DND-41 (cell line): ENCODE results near the gene AKAP5.

ENCODE experiments used
- ATAC-seq: fragments of 200-7000 bp; cut with Tn5 transposase; 3 replicates; pipeline ENCODE4 v1.9.1; 2021; ENCODE audit warnings: low read depth; ENCODE audit not compliant: insufficient read depth
- DNase-seq: peaks from one replicate; pipeline ENCODE4 v3.0.0-alpha.2; 2020
- H2AFZ ChIP-seq: 2 replicates; pipeline ENCODE4 v1.6.0; 2012; ENCODE audit warnings: low read depth, low read length
- H3K27ac ChIP-seq: 2 replicates; pipeline ENCODE4 v1.5.1; 2012; ENCODE audit warnings: low read length, inconsistent platforms
- H3K27me3 ChIP-seq: fragments of 200-600 bp; sonication (generic); 2 replicates; pipeline ENCODE4 v1.6.0; 2012; ENCODE audit warnings: low read length, mild to moderate bottlenecking, inconsistent platforms; ENCODE audit not compliant: insufficient read depth, poor library complexity
- H3K36me3 ChIP-seq: 2 replicates; pipeline ENCODE4 v1.5.1; 2012; ENCODE audit warnings: low read length, inconsistent platforms; ENCODE audit not compliant: insufficient read depth
- H3K4me1 ChIP-seq: 2 replicates; pipeline ENCODE4 v1.5.1; 2012; ENCODE audit warnings: mild to moderate bottlenecking, low read length; ENCODE audit not compliant: insufficient read depth
- H3K4me2 ChIP-seq: 2 replicates; pipeline ENCODE4 v1.6.0; 2012; ENCODE audit warnings: mild to moderate bottlenecking, moderate library complexity, low read length, inconsistent platforms; ENCODE audit not compliant: insufficient read depth
- H3K4me3 ChIP-seq, 2 experiments: fragments of 200-600 bp in 1 of 2; shearing (Covaris generic) in 1 of 2; 2 replicates each; pipeline ENCODE4 v1.5.1; 2012 to 2016; ENCODE audit warnings: inconsistent platforms in 2 of 2, low read length in 2 of 2, mild to moderate bottlenecking in 2 of 2, low read depth in 1 of 2, moderate library complexity in 1 of 2
- H3K79me2 ChIP-seq: 2 replicates; pipeline ENCODE4 v1.6.0; 2012; ENCODE audit warnings: low read length, inconsistent platforms; ENCODE audit not compliant: insufficient read depth
- H3K9ac ChIP-seq: 2 replicates; pipeline ENCODE4 v1.6.0; 2012; ENCODE audit warnings: low read depth, mild to moderate bottlenecking, inconsistent platforms, low read length, moderate library complexity
- H3K9me3 ChIP-seq: 2 replicates; pipeline ENCODE4 v1.5.1; 2012; ENCODE audit warnings: low read length, moderate library complexity, mild to moderate bottlenecking, inconsistent platforms; ENCODE audit not compliant: insufficient read depth, severe bottlenecking
- H4K20me1 ChIP-seq: 2 replicates; pipeline ENCODE4 v1.6.0; 2012; ENCODE audit warnings: low read length; ENCODE audit not compliant: insufficient read depth
- EZH2 ChIP-seq: IDR thresholded peaks from 3 replicates; pipeline ENCODE4 v1.6.1; 2012; ENCODE audit warnings: borderline replicate concordance, low read depth, mild to moderate bottlenecking, moderate library complexity, low read length, inconsistent platforms; ENCODE audit not compliant: severe bottlenecking
- TF ChIP-seq, protein P1 (sequence below): IDR thresholded peaks from 2 replicates; pipeline ENCODE4 v1.5.1; 2012; ENCODE audit warnings: borderline replicate concordance, low read length, moderate library complexity, mild to moderate bottlenecking; ENCODE audit not compliant: poor library complexity, severe bottlenecking; ENCODE audit errors: extremely low read depth

AKAP5 gene, protein sequence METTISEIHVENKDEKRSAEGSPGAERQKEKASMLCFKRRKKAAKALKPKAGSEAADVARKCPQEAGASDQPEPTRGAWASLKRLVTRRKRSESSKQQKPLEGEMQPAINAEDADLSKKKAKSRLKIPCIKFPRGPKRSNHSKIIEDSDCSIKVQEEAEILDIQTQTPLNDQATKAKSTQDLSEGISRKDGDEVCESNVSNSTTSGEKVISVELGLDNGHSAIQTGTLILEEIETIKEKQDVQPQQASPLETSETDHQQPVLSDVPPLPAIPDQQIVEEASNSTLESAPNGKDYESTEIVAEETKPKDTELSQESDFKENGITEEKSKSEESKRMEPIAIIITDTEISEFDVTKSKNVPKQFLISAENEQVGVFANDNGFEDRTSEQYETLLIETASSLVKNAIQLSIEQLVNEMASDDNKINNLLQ

GRCh38 chr14:64465191-64465822, at the start of gene AKAP5:
AKAP5 (plus strand) TSS chr14:64465499; CDS start chr14:64468395, 2,896 bp downstream.
- H3K4me1 ChIP-seq, result peaks cover 24% of the 10 kb centered on the region
- H3K27ac ChIP-seq, result peak within 1 kb of the TSS; percentile 58
- peaks cover 13% of the 10 kb centered on the region for H4K20me1 ChIP-seq
- peaks cover 5% of the 10 kb centered on the region; the same call in 1 of the 2 replicates for H3K79me2 ChIP-seq
- no peaks in the 10 kb centered on the region for H3K27me3 ChIP-seq
- H3K36me3 ChIP-seq, result peaks cover 16% of the 10 kb centered on the region
- peak within 1 kb of the TSS; percentile 96 for H3K4me2 ChIP-seq
- H2AFZ ChIP-seq, result peak within 1 kb of the TSS; percentile 71
- no peaks in the 10 kb centered on the region for H3K9me3 ChIP-seq
- peak within 1 kb of the TSS; percentile 26 to 73 for H3K4me3 ChIP-seq
- TF ChIP-seq EZH2, result no peak
- TF ChIP-seq, protein P1, sequence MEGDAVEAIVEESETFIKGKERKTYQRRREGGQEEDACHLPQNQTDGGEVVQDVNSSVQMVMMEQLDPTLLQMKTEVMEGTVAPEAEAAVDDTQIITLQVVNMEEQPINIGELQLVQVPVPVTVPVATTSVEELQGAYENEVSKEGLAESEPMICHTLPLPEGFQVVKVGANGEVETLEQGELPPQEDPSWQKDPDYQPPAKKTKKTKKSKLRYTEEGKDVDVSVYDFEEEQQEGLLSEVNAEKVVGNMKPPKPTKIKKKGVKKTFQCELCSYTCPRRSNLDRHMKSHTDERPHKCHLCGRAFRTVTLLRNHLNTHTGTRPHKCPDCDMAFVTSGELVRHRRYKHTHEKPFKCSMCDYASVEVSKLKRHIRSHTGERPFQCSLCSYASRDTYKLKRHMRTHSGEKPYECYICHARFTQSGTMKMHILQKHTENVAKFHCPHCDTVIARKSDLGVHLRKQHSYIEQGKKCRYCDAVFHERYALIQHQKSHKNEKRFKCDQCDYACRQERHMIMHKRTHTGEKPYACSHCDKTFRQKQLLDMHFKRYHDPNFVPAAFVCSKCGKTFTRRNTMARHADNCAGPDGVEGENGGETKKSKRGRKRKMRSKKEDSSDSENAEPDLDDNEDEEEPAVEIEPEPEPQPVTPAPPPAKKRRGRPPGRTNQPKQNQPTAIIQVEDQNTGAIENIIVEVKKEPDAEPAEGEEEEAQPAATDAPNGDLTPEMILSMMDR, result peak; percentile 16
- H3K9ac ChIP-seq, result peak within 1 kb of the TSS; percentile 63
- DNase-seq (peak; percentile 87), ATAC-seq (peak; percentile 97)

DNA sequence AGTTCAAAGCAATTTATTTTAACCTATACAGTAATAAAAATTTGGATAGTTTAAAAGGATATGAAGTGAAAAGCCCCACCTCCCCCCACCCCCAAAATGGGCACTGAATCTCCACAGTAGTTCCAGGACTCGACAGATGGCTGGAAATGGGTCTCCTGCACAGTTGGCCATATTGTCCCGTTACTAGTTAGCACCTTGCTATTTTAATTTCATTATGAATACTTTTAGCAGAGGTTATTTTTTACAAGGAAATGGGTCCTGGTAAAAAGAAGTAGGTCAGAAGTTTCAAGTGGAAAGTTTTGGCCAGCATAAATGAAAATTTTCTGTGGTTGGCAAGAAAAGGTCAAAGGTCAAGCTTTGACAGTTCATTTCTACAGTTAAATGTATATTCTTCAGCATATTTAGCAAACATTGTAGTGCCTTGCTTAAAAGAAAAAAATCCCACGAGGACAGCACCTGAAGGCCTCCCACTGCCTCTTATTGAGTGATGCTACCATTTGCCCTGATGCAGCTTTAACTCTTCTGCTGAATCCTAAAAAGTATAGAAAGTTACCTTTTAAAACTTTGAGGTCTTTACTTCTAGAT, 48.9 kb upstream of the AKAP5 start:
- H2AFZ ChIP-seq, result no peak overlapping the region
- H4K20me1 ChIP-seq, result 0 out of 2 replicates have a peak, but pooled peaks cover 2% of the 10 kb centered on the region
- H3K36me3 ChIP-seq, result peaks cover 90% of the 10 kb centered on the region
- no peak for ATAC-seq
- H3K27ac ChIP-seq, result no peak overlapping the region
- no peak overlapping the region for H3K4me2 ChIP-seq
- no peaks in the 10 kb centered on the region for H3K4me1 ChIP-seq
- H3K9ac ChIP-seq, result no peak overlapping the region
- H3K79me2 ChIP-seq, result no peaks in the 10 kb centered on the region; the same call in 1 of the 2 replicates
- H3K9me3 ChIP-seq, result no peaks in the 10 kb centered on the region
- TF ChIP-seq, protein P1, result no peak
- TF ChIP-seq EZH2, result no peak
- no peak overlapping the region for H3K4me3 ChIP-seq
- H3K27me3 ChIP-seq, result no peaks in the 10 kb centered on the region
- DNase-seq, result no peak

GRCh38 chr14:64417055-64417770, 48.1 kb upstream of the AKAP5 start:
- H3K27me3 ChIP-seq, result no peaks in the 10 kb centered on the region
- H3K9ac ChIP-seq, result no peak overlapping the region
- 0 out of 2 replicates have a peak, but pooled peaks cover 2% of the 10 kb centered on the region for H4K20me1 ChIP-seq
- H3K27ac ChIP-seq, result no peak overlapping the region
- no peaks in the 10 kb centered on the region; the same call in 1 of the 2 replicates for H3K79me2 ChIP-seq
- no peaks in the 10 kb centered on the region for H3K4me1 ChIP-seq
- peaks cover 88% of the 10 kb centered on the region for H3K36me3 ChIP-seq
- no peak for TF ChIP-seq EZH2
- TF ChIP-seq, protein P1, result no peak
- H3K9me3 ChIP-seq, result no peaks in the 10 kb centered on the region
- no peak overlapping the region for H3K4me3 ChIP-seq
- no peak overlapping the region for H2AFZ ChIP-seq
- DNase-seq (no peak), ATAC-seq (no peak)
- no peak overlapping the region for H3K4me2 ChIP-seq
